Pancreas (tissue), 10 donors: ENCODE measurements around the gene NFKBIZ. TPM values are rescaled to one million over a fixed set of nuclear protein-coding genes. Genes with fewer than 3 reads are reported as not detected.
A peak's percentile ranks its signal among the peaks of the same experiment; 100 is the strongest.
"Not testable (repeated sequence)": the region's sequence is repeated elsewhere in the genome, so short reads cannot be mapped to it uniquely, and the experiment has no call there.

Experiments
- ATAC-seq, 4 donors: fragments of 200-7000 bp; cut with Tn5 transposase; one replicate each; pipeline versions ENCODE4 v1.8.0 to v1.9.1; 2020; ENCODE audit warnings: mild to moderate bottlenecking in 4 of 4, moderate library complexity in 4 of 4
- DNase-seq, 6 donors: peaks; one replicate each; pipeline ENCODE4 v3.0.0-alpha.2; 2020
- FAIRE-seq: peaks from 2 replicates; lab custom pipeline; 2012; peaks lifted over from hg19 to GRCh38; lab: Jason Lieb, UNC
- H3K27ac ChIP-seq, 4 donors: fragments of 200-600 bp; sonication (generic); 1 replicate in 3 of 4; 2 replicates in 1 of 4; pipeline versions ENCODE4 v1.5.0 to v1.8.0; 2020
- H3K27me3 ChIP-seq, 4 donors: fragments of 200-600 bp; one replicate each; pipeline ENCODE4 v1.8.0; 2021
- H3K36me3 ChIP-seq, 3 donors: fragments of 200-600 bp; sonication (generic) in 1 of 3; one replicate each; pipeline versions ENCODE4 v1.5.0 to v1.8.0; 2020 to 2021
- H3K4me1 ChIP-seq, 3 donors: fragments of 200-600 bp; one replicate each; pipeline ENCODE4 v1.8.0; 2021
- H3K4me3 ChIP-seq, 4 donors: fragments of 200-600 bp; sonication (generic) in 2 of 4; one replicate each; pipeline versions ENCODE4 v1.5.0 to v1.8.0; 2020 to 2021
- H3K9me3 ChIP-seq, 4 donors: fragments of 200-600 bp; one replicate each; pipeline ENCODE4 v1.8.0; 2021
- CTCF ChIP-seq, 4 donors: fragments of 200-600 bp; sonication (generic) in 3 of 4; IDR thresholded peaks; one replicate each; pipeline versions ENCODE4 v1.5.0 to v1.8.0; 2021; ENCODE audit warnings: antibody characterized with exemption in 4 of 4
- WGBS, 2 donors: extraction: QIAGEN DNeasy Blood & Tissue Kit; methylation state at CpG; one replicate each; pipeline ENCODE4 v1.1.7; 2013; 5-methylcytosine and 5-hydroxymethylcytosine counted together
- intact Hi-C, 3 donors: fragments of 100-400 bp; cut with DNase I; formaldehyde crosslinking; loops; one replicate each; pipeline versions ENCODE4 v1.11.1 to v1.14.2; 2022
- polyA plus RNA-seq, 2 donors: library from polyadenylated mRNA; stranded (reverse); fragments of 200-250 nt; gene quantifications; one replicate each; pipeline ENCODE4 v1.2.3, GENCODE V29; 2013
- total RNA-seq, 6 donors: library from RNA; stranded (reverse); fragmentation: NEBNext Ultra II Directional in 4 of 6; extraction: Animal tissue kit (Norgen Biotek cat#: 25700) in 4 of 6; gene quantifications; one replicate each; pipeline versions ENCODE4 v1.2.1 to v1.2.4, GENCODE V29; 2021 to 2023
- donor health status: healthy with polysubstance abuse.
- donor health status: DM: no; HTN: no; CAD: no; lungs with moderate emphysema.
- donor health status: DM: no; HTN: no; CAD: no.
- donor health status: control.
- donor health status: control.
- donor health status: Bipolar disorder and iron deficiency.
- donor health status: DM: yes; HTN: yes; CAD: no.
- donor health status: DM: no; HTN: no; CAD: no.
- donor health status: DM: no; HTN: no; CAD: no.
- donor health status: DM: yes; HTN: yes; CAD: no.

NFKBIZ gene
- total and polyA plus RNA-seq, 8 donors = 16.5 to 90.7 (median 30.3) TPM

DNA sequence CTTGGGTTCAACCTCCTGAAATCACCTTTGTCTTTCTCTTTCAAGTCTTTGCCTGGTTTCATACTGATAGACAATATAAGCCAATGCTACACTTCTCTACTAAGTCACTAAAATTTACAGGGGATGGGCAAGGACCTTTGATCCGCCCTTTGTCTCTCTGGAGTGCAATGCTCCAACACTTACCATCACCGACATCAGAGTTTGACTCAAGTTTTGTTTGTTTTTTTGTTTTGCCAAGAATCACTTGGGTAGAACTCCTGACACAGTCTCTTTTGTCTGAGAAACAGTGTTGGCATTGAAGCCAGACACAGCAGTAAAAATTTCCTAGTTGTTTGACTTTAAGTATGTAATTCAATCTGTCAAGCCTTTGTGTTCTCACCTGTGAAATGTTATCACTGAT, 29.3 kb downstream of the NFKBIZ start:
- H3K27me3 ChIP-seq = no peaks in the 10 kb centered on the region
- H3K27ac ChIP-seq = no peak overlapping the region
- intact Hi-C loops = no loop called here
- DNase-seq = no peak
- TF ChIP-seq CTCF (IDR thresholded peaks at IDR 0.05) = no peak
- FAIRE-seq = no peak
- no peaks in the 10 kb centered on the region for H3K9me3 ChIP-seq
- ATAC-seq = no peak
- H3K4me3 ChIP-seq = no peak overlapping the region
- H3K36me3 ChIP-seq = no peaks in the 10 kb centered on the region
- H3K4me1 ChIP-seq = peaks cover 0 to 5% (median 0%) of the 10 kb centered on the region in 3 donors
- 74 to 75% methylated on average over 2 of the region's 2 CpGs for WGBS, 2 donors

GRCh38 chr3:101879102-101879501, 29.8 kb downstream of the NFKBIZ start:
- WGBS, 2 donors = 89 to 90% methylated on average over 2 of the region's 2 CpGs
- Histone ChIP-seq H3K27me3 (no peaks in the 10 kb centered on the region), H3K36me3 (no peaks in the 10 kb centered on the region), H3K27ac (no peak overlapping the region), H3K4me3 (no peak overlapping the region), H3K4me1 (peaks cover 0 to 5% (median 0%) of the 10 kb centered on the region in 3 donors), H3K9me3 (no peaks in the 10 kb centered on the region)
- DNase-seq (no peak), FAIRE-seq (no peak), ATAC-seq (peak in 2 of 4 donors; percentile 47 to 60)
- intact Hi-C loops = no loop called here
- no peak for TF ChIP-seq CTCF (IDR thresholded peaks at IDR 0.05)

GRCh38 chr3:101879623-101880284, 30.4 kb downstream of the NFKBIZ start:
- TF ChIP-seq CTCF (IDR thresholded peaks at IDR 0.05) = no peak
- no peak for FAIRE-seq
- H3K4me1 ChIP-seq = peaks cover 0 to 5% (median 0%) of the 10 kb centered on the region in 3 donors
- intact Hi-C loops = no loop called here
- no peak overlapping the region for H3K4me3 ChIP-seq
- DNase-seq = no peak
- H3K27me3 ChIP-seq = no peaks in the 10 kb centered on the region
- no peak for ATAC-seq
- no peaks in the 10 kb centered on the region for H3K9me3 ChIP-seq
- no peak overlapping the region for H3K27ac ChIP-seq
- H3K36me3 ChIP-seq = no peaks in the 10 kb centered on the region
- 67 to 69% methylated on average over 5 of the region's 5 CpGs for WGBS, 2 donors

DNA sequence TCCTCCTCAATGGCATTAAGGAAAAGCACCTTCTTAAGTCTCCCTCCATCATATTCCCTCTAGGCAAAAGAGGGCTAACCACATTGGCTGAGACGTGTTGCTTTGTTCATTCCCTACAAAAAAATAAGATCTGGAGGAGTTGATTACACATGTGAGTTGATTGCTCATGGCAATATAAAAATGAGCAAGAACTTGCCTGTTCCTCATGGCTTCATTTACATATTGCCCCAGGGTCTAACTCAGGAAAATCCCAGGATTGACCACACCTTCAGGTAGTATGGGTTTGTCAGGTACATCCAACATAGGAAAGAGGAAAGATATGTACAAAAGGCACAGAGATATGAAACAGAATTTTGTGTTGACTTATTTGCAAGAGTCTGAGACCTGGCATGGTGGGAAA, 35.5 kb downstream of the NFKBIZ start:
- H3K9me3 ChIP-seq = no peaks in the 10 kb centered on the region
- H3K36me3 ChIP-seq = no peaks in the 10 kb centered on the region
- FAIRE-seq (no peak), ATAC-seq (no peak), DNase-seq (no peak)
- no peak overlapping the region for H3K4me3 ChIP-seq
- no peaks in the 10 kb centered on the region for H3K4me1 ChIP-seq
- H3K27me3 ChIP-seq = no peaks in the 10 kb centered on the region
- 87 to 97% methylated on average over 1 of the region's 1 CpG for WGBS, 2 donors
- intact Hi-C loops = no loop called here
- H3K27ac ChIP-seq = no peak overlapping the region
- no peak for TF ChIP-seq CTCF (IDR thresholded peaks at IDR 0.05)

DNA sequence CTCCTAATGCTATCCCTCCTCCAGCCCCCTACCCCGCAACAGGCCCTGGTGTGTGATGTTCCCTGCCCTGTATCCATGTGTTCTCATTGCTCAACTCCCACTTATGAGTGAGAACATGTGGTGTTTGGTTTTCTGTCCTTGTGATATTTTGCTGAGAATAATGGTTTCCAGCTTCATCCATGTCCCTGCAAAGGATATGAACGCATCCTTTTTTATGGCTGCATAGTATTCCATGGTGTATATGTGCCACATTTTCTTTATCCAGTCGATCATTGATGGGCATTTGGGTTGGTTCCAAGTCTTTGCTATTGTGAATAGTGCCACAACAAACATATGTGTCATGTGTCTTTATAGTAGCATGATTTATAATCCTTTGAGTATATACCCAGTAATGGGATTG, 36.3 kb downstream of the NFKBIZ start:
- H3K36me3 ChIP-seq, H3K27me3 ChIP-seq, intact Hi-C loops, H3K4me3 ChIP-seq, ATAC-seq, H3K9me3 ChIP-seq, H3K4me1 ChIP-seq, DNase-seq, H3K27ac ChIP-seq, FAIRE-seq: not testable (repeated sequence)
- WGBS, 2 donors = 88 to 94% methylated on average over 3 of the region's 3 CpGs
